GF-D8 (cell line): ENCODE results near the gene ALKBH6.
"Not testable (repeated sequence)": the region's sequence is repeated elsewhere in the genome, so short reads cannot be mapped to it uniquely, and the experiment has no call there.

Experiments
- DNase-seq: peaks from one replicate; lab custom pipeline; 2025; lab: John Stamatoyannopoulos, UW

ALKBH6 gene

DNA sequence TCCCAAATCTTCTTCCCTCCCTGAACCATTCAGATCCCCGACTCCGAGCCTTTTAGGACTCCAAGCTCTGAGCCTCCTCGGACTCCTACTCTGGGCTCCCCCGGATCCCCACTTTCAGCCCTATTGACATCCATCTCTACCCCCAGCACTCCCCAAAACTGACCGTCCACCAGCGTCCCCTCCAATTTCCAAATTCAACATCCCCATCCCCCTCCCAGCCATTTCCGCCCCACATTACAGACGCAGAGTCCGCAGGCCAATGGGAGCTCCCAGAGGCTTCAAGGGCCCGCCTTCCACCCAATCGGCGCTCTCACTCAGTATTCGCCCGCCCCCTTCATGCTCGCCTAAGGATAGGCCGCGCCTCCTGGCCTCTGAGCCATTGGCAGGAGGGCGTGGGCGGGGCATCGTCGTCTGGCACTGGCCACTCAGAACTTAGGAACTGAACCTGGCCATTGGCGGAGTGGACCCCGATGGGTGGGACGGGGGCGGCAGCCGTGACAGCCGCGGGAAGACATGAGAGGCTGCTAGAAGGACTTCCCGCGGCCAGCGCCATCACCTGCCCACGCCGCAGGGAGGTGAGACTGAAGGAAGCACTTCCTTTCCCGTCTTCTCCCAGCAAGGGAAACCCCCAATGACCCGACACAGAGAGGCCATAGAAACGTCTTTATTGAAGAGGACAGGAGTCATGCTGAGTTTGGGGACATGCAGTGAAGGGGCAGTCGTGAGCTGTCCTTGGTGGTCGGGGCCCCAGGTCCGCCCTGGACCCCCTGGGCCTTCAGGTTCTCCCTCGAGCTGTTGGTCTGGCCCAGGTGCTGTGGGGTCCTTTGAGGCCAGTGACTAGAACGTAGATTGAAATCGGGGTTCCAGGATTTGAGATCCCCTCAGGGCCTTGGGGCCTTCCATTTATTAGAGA is at the start of gene ALKBH6:
Gene ALKBH6, minus strand, starts transcription at position 202 of the 913 bp plus-strand sequence. CDS start 816 bp downstream, outside the sequence.
- DNase-seq = peak; percentile 97

DNA sequence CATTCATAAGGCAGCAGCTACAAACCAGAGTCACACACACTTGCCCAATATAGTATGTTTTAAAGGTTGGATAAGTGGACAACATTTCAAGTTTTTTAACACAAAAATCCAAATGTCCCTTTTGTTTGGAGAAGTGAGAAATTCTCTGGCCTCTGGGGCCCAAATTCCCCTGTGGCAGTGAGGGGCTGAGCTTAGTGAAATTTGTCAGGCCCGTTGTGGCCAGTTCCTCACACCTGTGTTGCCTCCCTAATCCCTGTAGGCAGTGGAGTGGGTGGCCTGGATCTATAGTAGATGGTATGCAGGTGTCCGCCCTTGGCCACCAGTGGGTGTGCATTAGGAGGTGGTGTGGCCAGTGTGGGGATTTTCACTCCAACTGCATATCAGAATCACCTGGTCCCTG is 47.4 kb upstream of the ALKBH6 start:
- DNase-seq = no peak

DNA sequence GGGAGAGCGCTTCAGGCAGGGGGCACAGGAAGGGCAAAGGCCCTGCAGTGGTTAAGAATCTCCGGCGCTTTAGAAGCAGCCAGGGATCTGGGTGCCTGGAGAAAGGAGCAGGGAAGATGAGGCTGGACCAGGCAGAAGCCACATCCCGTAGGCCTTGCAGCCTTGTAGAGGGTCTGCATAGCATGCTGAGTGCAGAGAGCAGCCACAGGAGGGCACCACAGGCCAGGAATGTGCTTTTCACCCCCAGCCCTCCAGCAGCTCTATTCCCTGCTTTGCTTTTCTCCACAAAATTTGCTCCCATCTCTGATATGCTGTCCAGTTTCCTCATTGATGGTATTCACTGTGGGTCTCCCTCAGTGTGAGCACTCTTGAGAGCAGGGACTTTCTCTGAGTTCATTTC is 46.4 kb upstream of the ALKBH6 start:
- no peak for DNase-seq

DNA sequence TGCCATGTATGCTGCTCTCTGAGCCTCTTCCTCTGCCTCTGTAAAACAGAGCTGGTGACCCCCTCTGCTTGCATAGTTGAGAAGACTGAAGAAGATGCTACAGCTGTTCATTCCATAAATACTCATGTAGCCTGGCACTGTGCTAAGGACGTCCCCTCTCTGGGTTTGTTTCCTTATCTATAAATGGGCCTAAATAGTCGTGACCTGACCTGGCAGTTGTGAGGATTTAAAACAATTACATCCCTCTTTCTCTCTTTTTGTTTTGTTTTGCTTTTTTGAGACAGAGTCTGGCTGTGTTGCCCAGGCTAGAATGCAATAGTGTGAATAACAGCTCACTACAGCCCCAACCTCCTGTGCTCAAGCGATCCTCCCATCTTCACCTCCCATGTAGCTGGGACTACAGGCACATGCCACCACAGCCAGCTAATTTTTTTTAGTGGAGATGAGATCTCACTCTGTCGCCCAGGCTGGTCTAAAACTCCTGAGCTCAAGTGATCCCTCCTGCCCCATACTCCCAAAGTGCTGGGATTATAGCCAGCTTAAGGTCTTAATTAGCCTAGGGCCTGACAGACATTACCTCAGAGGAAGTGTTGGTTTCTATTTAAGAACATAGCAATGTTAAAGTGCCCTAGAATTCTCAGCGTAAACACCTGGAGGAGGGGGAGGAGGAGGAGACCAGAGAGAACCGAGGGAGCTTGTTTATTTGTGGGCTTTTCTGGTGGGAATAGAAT is 45.3 kb upstream of the ALKBH6 start:
- no peak for DNase-seq

DNA sequence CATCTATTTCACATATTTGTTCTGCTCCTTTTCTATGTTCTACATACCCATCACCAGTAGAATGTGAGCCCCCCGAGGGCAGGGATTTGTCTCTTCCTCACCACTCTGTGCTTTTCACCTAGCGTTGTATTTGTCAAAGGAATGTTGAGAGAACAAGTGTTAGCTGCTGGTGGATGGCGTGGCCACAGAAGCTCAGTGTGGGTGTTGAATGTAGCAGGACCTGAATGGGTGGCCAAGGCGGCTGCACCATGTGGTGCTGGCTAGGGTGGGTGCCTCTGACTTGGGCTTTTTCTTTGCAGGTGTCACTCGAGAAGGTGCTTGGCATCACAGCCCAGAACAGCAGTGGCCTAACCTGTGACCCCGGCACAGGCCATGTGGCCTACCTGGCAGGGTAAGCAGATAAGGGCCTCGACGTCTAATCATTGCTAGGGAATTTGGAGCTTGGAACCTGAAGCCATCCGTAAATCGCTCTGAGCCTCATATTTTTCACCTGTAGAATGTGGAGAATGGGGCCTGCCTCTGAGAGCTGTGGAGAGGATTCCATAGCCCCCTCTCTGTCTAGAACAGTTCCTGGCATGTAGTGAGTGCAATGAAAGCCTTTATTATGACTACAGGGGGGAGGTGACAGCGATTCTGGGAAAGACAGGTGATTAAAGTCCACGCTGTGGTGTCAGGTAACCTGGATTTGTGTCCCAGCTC is 44.6 kb upstream of the ALKBH6 start:
- no peak for DNase-seq

DNA sequence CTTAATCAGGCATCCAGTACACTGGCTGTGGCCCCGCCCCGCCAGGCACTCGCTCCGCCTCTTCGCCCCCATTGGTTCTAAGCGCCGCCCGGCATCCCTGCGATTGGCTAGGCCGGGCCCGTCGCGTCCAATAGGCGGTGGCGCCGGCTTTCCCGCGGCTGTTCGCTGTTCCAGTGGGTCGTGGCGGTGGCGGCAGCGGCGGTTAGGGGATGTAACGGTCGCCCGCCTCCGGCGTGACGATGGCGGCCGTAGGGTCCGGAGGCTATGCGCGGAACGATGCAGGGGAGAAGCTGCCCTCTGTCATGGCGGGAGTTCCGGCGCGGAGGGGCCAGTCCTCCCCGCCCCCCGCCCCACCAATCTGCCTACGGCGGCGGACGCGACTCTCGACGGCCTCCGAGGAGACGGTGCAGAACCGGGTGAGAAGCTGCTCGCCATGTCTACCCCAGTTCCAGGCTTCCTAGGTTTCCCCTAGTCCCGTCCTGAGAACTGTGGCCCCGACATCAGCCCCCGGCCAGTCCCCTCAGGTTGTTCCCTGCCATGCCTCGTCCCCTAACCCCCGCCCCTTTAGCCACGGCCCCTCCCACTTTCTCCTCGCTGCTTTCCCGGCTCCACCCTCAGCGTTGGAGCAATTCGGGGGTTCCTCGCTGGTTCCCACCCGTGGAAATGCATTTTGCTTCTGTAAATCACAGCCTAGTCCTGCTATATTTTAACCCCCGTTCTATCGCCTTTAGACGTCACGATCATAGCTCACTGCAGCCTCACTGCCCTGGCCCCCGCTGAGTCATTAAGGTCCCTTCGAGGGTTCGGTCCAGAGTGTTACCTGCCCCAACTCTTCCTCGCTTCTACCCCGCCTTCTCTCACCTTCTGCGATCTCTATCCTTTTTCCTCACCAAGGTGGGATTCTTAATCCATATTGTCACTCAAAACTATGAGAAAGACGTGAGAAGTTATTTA is 41.0 kb upstream of the ALKBH6 start, which contains the start of gene WDR62:
Gene WDR62, plus strand, starts transcription at position 165 of the 954 bp plus-strand sequence. Its CDS starts 75 bp downstream, at position 240.
- peak; percentile 87 for DNase-seq

DNA sequence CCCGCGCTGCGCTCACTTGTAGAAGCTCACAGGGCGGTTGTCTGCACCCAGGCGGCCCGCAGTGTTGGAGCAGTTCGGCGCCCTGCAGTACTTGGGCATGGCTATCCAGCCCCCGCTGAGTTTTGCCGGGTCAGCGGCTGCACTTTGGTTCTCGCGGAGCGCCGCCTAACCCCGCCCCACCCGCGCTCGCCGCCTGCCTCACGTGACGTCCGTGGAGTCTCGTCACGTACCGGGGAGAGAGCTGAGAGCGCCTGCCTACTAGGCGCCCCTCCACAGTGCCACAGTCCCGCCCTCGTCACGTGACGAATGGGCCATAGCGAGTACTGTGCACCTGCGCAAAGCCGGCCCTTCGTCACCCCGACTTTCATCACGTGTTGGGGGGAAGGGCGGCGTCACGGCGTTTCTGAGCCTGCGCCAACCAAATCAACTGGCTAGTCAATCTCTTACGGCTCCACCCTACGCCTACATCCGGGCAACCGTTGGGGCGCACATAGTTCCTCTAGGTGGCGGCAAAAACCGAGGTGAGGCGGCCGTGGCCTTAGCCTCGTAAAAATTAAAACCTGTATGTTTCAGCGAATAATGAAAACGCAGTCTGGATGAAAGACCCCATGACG is 40.2 kb upstream of the ALKBH6 start, which contains the start of gene THAP8:
Gene THAP8, minus strand, starts transcription at position 167 of the 614 bp plus-strand sequence. Its CDS starts 68 bp downstream, at position 99.
- peak; percentile 94 for DNase-seq

DNA sequence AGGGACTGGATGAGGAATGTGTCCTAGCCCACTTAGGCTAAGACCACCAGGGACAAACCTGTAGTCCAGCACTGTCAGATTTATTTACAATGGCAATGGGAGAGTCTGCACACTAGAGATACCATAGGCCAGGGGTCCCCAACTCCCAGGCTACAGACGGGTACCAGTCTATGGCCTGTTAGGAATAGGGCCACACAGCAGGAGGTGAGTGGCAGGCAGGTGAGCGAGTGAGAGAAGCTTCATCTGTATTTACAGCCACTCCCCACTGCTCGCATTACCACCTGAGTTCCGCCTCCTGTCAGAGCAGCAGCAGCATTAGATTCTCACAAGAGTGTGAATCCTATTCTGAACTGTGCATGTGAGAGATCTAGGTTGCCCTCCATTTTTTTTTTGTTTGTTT is 37.6 kb upstream of the ALKBH6 start:
- DNase-seq = no peak

DNA sequence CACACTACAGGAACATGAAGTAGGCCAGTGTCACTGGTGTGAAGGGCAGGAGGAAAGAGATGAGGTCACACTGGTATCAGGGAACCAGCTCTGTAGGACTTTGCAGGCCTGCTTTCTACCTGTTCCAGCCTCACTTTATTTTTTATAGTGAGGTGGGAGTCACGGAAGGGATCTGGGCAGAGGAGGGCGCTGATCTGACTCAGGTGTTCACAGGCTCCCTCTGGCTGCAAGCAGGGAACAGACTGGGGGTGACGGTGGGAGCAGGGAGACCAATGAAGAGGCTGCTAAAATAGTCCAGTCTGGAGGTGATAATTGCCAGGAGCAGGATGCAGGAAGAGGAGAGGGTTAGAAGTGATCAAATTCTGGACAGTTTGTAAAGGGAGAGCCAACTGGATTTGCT is 37.2 kb upstream of the ALKBH6 start:
- DNase-seq = no peak

DNA sequence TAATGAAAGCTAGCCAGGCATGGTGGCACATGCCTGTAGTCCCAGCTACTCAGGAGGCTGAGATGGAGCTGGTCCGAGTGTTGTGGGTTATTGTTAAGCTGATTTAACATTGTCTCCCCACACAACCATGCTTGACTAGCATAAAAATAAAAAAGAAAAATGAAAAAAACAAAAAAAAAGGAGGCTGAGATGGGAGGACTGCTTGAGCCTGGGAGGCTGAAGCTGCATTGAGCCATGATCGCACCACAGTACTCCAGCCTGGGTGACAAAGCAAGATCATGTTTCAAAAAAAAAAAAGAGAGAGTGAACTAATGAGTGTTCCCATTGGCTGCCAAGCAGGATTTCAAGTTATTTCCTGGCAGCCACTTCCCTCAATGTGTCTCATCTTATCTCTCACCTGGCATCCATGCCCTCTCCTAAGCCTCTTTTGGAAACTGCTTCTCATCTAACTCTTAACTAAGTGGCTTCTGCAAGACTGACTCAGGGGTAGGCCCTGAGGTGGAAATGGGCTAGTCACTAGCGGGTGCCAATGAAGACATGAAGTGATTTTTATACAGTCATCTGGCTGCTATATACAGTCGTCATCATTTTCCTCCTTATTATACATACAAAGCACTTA is 35.2 kb upstream of the ALKBH6 start:
- no peak for DNase-seq

DNA sequence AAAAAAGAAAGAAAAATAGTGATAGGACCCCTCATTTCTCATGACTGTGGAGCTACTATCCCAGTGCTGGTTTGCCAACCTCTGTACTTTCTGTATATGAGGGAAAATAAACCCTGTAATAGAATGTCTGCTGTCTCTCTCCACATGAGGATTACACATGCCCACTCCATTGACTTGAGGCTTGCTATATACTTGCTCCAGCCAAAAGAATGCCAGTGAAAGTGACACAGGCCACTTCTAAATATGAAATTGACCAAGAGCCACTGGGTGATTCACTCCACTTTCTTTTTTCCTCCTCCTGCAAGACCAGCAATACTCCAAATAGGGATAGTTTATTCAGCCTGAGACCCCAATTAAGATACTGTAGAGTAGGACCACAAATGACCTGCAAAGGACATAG is 33.8 kb upstream of the ALKBH6 start:
- no peak for DNase-seq

DNA sequence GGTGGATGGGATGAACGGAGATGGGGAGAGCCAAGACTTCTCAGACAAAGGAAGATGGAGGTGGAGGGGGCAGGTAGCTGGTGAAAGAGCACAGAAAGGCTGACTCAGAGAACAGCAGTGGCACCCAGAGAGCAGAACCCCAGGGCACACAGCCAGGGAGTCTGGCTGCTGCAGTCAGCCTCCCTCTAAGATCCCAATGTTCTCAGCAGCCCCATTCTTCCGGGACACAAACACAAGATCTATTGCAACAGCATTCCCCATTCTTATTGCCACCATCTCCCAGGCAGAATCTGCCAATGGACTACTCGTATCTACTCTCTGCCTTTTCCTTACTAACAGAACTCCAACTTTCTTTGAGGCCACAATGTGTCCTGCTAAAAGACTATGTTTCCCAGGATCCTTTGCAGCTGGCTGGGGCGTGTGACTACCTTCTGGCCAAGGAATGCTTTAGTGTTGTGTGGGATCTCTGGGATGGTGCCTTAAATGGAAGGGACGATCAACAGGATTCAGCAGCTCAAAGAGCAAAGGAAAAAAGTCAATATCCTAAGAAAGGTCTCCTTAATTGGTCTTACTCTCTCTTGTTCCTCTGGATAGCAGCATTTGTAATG is 32.5 kb upstream of the ALKBH6 start:
- no peak for DNase-seq

DNA sequence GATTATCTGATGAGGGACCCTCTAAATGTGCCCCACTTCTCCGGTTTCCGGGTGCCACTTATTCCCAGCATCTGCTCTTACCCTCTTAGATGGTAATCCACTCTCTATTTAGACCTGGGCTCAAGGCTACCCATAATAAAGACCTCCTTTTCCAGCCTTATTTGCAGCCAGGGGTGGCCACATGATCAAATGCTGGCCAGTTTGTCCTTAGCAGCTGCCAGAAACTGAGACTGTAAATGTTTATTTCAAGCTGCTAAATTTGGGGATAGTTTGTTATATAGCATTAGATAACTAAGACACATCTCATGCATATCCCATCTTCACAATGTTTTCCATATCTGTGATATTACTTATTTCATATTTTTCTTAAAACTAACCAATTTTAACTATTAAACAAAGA is 29.9 kb upstream of the ALKBH6 start:
- DNase-seq = no peak

DNA sequence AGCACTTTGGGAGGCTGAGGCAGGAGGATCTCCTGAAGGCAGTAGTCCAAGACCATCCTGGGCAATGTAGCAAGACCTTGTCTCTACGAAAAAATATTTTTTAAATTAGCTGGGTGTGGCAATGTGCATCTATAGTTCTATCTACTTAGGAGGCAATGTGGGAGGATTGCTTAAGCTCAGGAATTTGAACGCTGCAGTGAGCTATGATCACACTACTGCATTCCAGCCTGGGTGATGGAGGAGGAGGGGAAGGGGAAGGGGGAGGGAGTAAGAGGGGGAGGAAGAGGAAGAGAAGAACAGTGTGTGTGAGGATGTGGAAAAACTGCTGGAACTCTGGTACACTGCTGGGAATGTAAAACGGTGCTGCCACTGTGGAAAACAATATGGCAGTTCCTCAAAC is 27.8 kb upstream of the ALKBH6 start:
- no peak for DNase-seq

DNA sequence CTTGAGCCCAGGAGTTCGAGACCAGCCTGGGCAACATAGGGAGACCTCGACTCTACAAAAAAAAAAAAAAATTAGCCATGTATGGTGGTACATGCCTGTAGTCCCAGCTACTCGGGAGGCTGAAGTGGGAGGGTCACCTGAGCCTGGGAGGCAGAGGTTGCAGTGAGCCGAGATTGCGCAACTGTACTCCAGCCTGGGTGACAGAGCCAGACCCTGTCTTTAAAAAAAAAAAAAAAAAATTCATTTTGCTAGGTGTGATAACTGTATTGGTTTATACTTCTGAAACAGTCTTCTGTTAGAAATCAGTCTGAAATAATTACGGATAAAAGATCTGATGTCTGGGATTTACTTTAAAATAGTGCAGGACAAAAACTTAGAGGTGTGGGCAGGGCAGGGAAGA is 27.1 kb upstream of the ALKBH6 start:
- DNase-seq = not testable (repeated sequence)

DNA sequence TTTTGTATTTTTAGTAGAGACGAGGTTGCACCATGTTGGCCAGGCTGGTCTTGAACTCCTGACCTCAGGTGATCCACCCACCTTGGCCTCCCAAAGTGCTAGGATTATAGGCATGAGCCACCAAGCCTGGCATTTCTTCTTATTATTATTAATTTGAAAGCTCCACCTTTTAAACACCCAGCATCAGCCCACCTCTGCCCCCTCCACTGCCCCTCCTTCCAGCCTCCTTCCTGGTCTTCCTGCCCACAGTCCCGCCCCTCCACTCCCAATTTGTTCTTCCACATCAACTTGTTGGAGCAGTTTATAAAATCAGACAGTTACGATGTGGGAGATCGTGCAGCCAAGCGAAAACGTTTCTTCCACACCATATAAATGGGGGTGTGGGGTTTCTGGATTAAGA is 26.5 kb upstream of the ALKBH6 start:
- DNase-seq = no peak

DNA sequence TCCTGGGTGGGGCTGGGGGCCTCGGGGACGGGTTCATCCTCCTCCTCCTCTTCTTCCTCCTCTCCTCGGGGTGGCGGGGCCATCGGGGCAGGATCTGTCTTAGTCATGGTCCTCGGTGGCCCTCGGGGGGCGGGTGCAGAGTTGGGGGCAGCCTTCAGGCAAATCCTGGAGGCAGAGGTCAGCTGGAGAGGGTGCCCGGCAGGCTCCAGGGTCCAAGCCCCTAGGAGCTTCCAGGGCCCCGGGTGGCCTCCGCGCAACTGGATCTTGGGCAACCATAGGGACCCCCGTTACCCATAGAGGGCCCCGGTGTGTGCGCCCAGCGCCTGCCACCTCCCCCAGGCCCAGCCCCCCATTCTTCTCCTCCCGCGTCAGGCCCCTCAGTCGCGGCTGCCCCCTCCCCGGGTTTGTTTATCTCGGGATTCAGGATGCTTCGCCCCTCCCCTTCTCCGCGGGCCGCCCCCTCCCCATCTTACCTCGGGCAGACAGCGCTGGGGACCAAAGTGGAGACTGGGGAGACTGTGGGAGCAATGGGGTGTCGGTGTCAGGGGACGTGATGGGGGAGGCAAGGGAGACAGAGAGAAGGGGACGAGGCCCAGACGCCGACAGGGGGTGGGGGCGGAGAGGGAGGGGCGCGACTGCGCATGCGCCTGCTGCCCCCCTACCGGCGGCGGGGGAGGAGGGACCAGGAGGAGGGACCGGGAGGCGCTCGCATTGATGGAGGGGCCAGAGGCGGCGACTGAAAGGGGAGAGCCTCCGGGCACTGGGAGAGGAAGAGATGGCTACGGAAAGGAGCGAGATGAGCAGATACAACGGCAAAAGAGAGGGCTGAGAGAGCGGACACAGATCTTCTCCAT is 18.5 kb upstream of the ALKBH6 start, which contains the start of gene CLIP3:
Gene CLIP3, minus strand, starts transcription at position 623 of the 854 bp plus-strand sequence. Its CDS starts 516 bp downstream, at position 107.
- DNase-seq = no peak

DNA sequence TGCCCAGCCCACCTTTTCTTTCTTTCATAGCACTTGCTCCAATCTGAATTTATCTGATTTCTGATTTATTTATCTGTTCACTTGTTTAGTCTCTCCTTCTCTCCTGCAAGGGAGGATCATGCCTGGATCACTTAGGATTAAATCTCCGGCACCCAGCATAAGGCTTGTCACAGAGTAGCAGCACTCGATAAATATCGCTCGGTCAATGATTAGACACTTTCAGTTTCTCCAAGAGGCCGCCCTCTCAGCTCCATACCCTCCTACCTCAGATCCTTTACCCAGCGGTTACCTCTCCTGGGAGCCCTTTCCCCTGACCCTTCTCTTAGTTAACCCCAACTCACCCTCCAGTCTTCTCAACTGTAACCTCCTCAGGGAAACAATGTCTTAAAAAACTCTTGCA is 17.3 kb upstream of the ALKBH6 start:
- DNase-seq = no peak
